GM19351 (cell line): ENCODE results near the gene TRIP12.
"Not testable (repeated sequence)": the region's sequence is repeated elsewhere in the genome, so short reads cannot be mapped to it uniquely, and the experiment has no call there.

Experiments
- ATAC-seq: cut with Tn5 transposase; IDR thresholded peaks from one replicate; pipeline ENCODE4 v1.9.1; 2021; ENCODE audit warnings: mild to moderate bottlenecking, moderate library complexity; ENCODE audit not compliant: unreplicated experiment

TRIP12 gene

GRCh38 chr2:229835596-229836283, 86.1 kb downstream of the TRIP12 start:
- ATAC-seq, result no peak

DNA sequence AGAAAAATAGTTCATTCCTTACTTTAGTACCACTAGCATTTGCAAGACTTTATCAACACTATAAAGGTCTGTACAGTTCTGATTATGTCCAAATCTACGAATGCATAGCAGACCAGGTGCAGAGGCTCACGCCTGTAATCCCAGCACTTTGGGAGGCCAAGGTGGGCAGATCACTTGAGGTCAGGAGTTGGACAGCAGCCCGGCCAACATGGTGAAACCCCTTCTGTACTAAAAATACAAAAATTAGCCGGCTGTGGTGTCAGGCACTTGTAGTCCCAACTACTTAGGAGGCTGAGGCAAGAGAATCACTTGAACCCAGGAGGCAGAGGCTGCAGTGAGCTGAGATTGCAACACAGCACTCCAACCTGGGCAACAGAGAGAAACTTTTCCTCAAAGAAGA, 87.4 kb downstream of the TRIP12 start:
- ATAC-seq, result not testable (repeated sequence)

- ATAC-seq, result peak; percentile 78
Observed at GRCh38 chr2:229832510-229832898, 89.3 kb downstream of the TRIP12 start.

DNA sequence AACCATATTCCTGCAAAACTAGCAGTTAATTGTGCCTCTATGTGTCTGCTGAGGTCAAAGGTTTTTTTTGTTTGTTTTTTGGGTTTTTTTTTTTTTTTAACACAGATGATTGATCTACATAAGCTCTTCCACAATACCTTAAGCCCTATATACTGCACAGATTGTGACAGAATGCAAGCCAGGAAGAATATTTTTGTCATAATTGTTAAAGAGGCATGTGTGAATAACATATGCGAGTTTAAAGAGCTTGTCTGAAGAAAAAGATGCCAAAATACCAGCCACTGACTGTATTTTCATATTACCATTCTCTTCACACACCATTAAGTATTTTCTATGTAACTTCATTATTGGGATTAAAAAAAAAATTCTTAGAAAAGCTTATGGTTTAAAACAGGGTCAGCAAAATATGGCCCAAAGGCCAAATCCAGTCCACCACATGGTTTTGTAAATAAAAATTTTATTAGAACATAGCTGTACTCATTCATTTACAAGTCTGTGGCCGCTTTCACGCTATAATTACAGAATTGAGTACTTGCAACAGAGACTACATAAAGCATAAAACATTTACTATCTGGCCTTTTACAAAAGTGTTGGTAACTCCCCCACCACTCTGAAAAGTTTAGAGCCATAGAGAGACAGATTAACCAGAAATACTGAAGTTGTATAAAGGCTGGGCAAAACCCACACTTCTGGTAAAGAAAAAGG, 89.9 kb downstream of the TRIP12 start:
- ATAC-seq, result no peak

GRCh38 chr2:229825476-229825875, 96.3 kb downstream of the TRIP12 start:
- ATAC-seq, result no peak

DNA sequence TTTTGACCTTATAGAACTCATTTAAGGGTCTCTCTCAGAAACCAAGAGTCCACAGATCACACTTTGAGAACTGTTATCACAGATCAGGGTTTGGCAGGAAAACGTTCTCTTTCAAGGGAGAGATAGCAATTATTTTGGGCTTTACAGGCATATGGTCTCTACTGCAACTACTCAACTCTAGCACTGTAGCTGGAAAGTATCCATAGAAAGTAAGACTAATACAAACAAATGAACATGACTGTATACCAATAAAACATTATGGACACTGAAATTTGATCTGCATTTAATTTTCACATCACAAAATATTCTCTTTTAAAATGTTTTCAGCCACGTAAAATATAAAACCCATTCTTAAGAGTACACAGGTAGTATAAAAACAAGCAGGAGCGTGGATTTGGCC, 100.5 kb downstream of the TRIP12 start:
- no peak for ATAC-seq

DNA sequence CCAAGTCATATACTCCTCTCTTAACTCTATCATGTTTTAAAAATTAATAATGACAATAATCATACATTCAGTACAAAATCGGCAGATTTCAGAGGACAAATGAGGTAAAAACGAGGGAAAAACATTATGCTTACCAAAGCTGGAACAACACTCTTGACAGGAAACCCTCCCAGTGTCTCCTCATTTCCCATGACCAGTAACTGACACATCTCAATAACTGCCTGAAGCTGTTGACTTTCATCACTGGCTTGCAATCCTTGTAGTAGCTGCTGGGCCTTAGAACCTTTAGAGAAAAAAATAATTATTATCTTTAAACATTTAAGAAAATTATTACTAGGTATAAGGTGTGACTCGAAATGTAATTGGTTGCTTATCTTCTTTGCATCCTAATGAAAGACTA, 103.6 kb downstream of the TRIP12 start:
- no peak for ATAC-seq

GRCh38 chr2:229815858-229816257, 106.0 kb downstream of the TRIP12 start:
- no peak for ATAC-seq

DNA sequence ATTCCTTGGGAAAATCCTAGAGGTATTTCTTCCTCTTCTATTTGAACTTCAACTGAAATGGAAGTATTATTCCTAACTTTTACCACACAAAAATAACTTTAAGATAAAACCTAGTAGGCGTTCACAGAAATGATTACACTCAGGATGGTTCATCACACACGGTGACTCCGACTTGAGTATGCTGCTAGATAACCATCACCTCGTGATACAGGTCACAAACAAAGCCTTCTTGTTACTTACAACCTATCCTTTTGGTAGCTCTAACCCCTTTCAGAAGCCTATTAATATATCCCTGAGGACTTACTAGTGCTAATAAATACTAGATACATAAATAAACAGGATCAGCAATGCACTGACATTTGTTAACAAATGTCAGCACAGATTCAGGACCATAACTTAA, 106.5 kb downstream of the TRIP12 start:
- no peak for ATAC-seq

GRCh38 chr2:229810786-229811185, 111.0 kb downstream of the TRIP12 start:
- ATAC-seq, result no peak

- ATAC-seq, result no peak
Observed at GRCh38 chr2:229805559-229805958, 116.2 kb downstream of the TRIP12 start.

- ATAC-seq, result no peak
Observed at GRCh38 chr2:229802785-229803184, 119.0 kb downstream of the TRIP12 start.

GRCh38 chr2:229800997-229801754, 120.6 kb downstream of the TRIP12 start:
- ATAC-seq, result peak; percentile 78

- no peak for ATAC-seq
Observed at GRCh38 chr2:229798446-229799155, 123.2 kb downstream of the TRIP12 start.

DNA sequence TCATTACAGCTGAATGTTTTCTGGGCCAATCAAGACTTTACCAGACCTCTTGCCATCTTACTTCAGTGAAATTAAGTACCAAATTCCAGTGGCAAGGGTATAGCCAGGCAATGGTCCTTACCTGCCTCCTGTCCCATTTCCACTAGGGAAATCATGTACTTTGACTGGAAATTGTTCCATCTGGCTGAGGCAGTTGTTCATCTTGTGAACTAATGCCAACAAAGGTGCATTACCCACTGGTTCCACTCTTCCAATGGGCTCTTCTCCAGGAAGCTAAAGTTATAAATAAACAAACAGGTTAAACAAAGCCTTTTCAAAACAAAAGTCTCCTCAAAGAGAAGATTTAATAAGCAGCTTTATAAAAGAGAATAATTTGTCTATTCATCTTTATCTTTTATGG, 126.8 kb downstream of the TRIP12 start:
- ATAC-seq, result no peak

DNA sequence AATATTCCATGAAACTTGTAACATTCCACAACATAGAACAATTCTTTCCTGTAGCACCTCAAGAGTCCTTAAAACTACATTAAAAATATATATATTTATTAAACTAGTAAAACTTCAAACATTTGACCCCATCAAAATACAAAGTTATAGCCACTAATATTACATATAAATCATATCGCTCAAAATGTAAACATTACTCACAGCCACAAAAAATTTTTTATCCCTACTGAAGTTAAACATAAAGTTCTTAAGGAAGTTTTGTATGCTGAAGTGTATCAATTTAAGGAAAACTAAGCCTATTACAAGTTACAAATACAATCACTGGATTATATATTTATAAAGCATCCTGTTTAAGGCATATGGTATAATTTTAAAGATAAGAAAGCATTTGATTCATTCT, 127.2 kb downstream of the TRIP12 start:
- ATAC-seq, result no peak

DNA sequence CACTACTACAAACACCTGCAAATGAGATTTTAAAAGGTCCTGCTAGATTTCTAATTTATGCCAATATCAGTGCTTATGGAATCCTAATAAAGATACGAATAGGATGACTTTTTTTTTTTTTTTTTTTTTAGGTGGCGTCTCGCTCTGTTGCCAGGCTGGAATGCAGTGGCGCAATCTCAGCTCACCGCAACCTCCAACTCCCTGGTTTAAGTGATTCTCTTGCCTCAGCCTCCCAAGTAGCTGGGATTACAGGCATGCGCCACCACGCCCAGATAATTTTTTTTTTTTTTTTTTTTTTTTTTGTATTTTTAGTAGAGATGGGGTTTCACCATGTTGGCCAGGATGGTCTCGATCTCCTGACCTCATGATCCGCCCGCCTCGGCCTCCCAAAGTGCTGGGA, 135.5 kb downstream of the TRIP12 start:
- not testable (repeated sequence) for ATAC-seq

DNA sequence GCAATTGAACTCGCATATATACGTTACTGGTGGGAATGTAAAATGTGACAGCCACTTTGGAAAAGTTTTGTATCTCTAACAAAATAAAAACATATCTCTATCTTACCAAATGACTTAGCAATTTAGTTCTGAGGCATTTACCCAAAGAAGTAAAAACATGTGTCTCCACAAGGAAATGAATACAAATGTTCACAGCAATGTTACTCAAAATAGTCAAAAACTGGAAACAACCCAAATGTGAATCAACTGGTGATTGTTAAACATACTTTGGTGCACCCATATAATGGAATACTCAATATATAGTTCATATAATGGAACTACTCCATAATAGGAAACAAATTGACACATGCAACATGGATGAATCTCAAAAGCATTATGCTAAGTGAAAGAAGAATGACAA, 137.0 kb downstream of the TRIP12 start:
- no peak for ATAC-seq

GRCh38 chr2:229783108-229783721, 138.6 kb downstream of the TRIP12 start:
- peak; percentile 67 for ATAC-seq

- ATAC-seq, result peak; percentile 41
Observed at GRCh38 chr2:229780856-229781773, 140.7 kb downstream of the TRIP12 start.
